SK-N-SH (cell line): Measurements from ENCODE around the gene ZNF526. TPM values are rescaled to one million over a fixed set of nuclear protein-coding genes. Genes with fewer than 3 reads are reported as not detected.

Source experiments
- CTCF ChIA-PET: fragments of 300-600, 350-600 bp; formaldehyde crosslinking; extraction: SDS; loops from one replicate; lab custom pipeline; 2021; lab: Yijun Ruan, JAX
- POLR2A ChIA-PET: fragments of 350-600 bp; sonication (Branson Sonifier 250); formaldehyde crosslinking; extraction: SDS; loops from one replicate; lab custom pipeline; 2020; ENCODE audit warnings: antibody characterized with exemption, inconsistent platforms; lab: Yijun Ruan, JAX
- DNase-seq: peaks from one replicate; pipeline ENCODE4 v3.0.0; 2012
- H2AFZ ChIP-seq: fragments of 200-600 bp; sonication (generic); 2 replicates; pipeline ENCODE4 v1.8.1; 2016; ENCODE audit warnings: antibody characterized with exemption, mild to moderate bottlenecking, low read depth
- H3F3A ChIP-seq: fragments of 200-600 bp; sonication (generic); replicated peaks from 2 replicates; pipeline ENCODE3; 2016; ENCODE audit warnings: antibody characterized with exemption, mild to moderate bottlenecking; ENCODE audit not compliant: insufficient read depth
- H3K27ac ChIP-seq, 2 experiments: fragments of 200-500 bp in 1 of 2; fragments of 200-600 bp in 1 of 2; sonication (Bioruptor generic) in 1 of 2; sonication (generic), shearing (Covaris generic) in 1 of 2; 2 replicates each; pipeline versions ENCODE4 v1.5.1 to v1.6.1; 2014 to 2016; ENCODE audit warnings: low read depth in 2 of 2, inconsistent platforms in 1 of 2, low read length in 1 of 2, mild to moderate bottlenecking in 1 of 2, mixed read lengths in 1 of 2
- H3K27me3 ChIP-seq: fragments of 200-600 bp; sonication (generic), shearing (Covaris generic); 2 replicates; pipeline ENCODE4 v1.6.1; 2016; ENCODE audit warnings: mixed run types; ENCODE audit not compliant: insufficient read depth
- H3K36me3 ChIP-seq, 2 experiments: fragments of 200-500 bp in 1 of 2; fragments of 200-600 bp in 1 of 2; sonication (Bioruptor generic) in 1 of 2; sonication (generic) in 1 of 2; replicated peaks in 1 of 2; 2 replicates each; pipeline versions ENCODE3 to v1.5.1; 2014 to 2016; ENCODE audit warnings: low read length in 1 of 2, mild to moderate bottlenecking in 1 of 2; ENCODE audit not compliant: insufficient read depth in 2 of 2, control insufficient read depth in 1 of 2
- H3K4me1 ChIP-seq, 2 experiments: fragments of 200-500 bp in 1 of 2; fragments of 200-600 bp in 1 of 2; sonication (Bioruptor generic) in 1 of 2; sonication (generic), shearing (Covaris generic) in 1 of 2; 2 replicates each; pipeline versions ENCODE4 v1.5.1 to v1.6.1; 2014 to 2016; ENCODE audit warnings: low read depth in 1 of 2, low read length in 1 of 2, mixed run types in 1 of 2; ENCODE audit not compliant: insufficient read depth in 2 of 2, control insufficient read depth in 1 of 2
- H3K4me2 ChIP-seq: fragments of 200-600 bp; sonication (generic), shearing (Covaris generic); 2 replicates; pipeline ENCODE4 v1.6.1; 2017; ENCODE audit warnings: mixed run types
- H3K4me3 ChIP-seq, 2 experiments: fragments of 200-500 bp in 1 of 2; fragments of 200-600 bp in 1 of 2; sonication (Bioruptor generic) in 1 of 2; sonication (generic), shearing (Covaris generic) in 1 of 2; 2 replicates each; pipeline versions ENCODE4 v1.5.1 to v1.8.1; 2014 to 2016; ENCODE audit warnings: low read depth in 2 of 2, inconsistent platforms in 1 of 2, low read length in 1 of 2, mild to moderate bottlenecking in 1 of 2, mixed read lengths in 1 of 2, moderate library complexity in 1 of 2
- H3K79me2 ChIP-seq: fragments of 200-600 bp; sonication (generic); 2 replicates; pipeline ENCODE4 v1.8.1; 2017; ENCODE audit warnings: mild to moderate bottlenecking; ENCODE audit not compliant: insufficient read depth
- H3K9ac ChIP-seq: fragments of 200-600 bp; sonication (generic); 2 replicates; pipeline ENCODE4 v1.6.1; 2017; ENCODE audit warnings: mixed run types
- H3K9me2 ChIP-seq: fragments of 200-600 bp; sonication (generic); 2 replicates; pipeline ENCODE4 v1.6.1; 2017; ENCODE audit warnings: mixed run types
- H3K9me3 ChIP-seq: fragments of 200-600 bp; sonication (generic); 2 replicates; pipeline ENCODE4 v1.6.1; 2017; ENCODE audit warnings: mixed run types, mild to moderate bottlenecking, moderate library complexity
- H4K20me1 ChIP-seq: fragments of 200-600 bp; sonication (generic); 2 replicates; pipeline ENCODE4 v1.6.1; 2017; ENCODE audit warnings: mild to moderate bottlenecking, mixed run types; ENCODE audit not compliant: insufficient read depth
- CHD2 ChIP-seq: fragments of 150-350 bp; IDR thresholded peaks from 2 replicates; pipeline ENCODE4 v1.6.1; 2018; ENCODE audit warnings: low read length; ENCODE audit not compliant: partially characterized antibody
- CTCF ChIP-seq: fragments of 200-600 bp; sonication (generic); IDR thresholded peaks from 2 replicates; pipeline ENCODE4 v1.6.1; 2017; ENCODE audit warnings: antibody characterized with exemption, mild to moderate bottlenecking, moderate library complexity
- ELF1 ChIP-seq: IDR thresholded peaks from 2 replicates; pipeline ENCODE4 v1.4.0; 2012
- EZH2phosphoT487 ChIP-seq: fragments of 200-600 bp; sonication (generic); IDR thresholded peaks from 2 replicates; pipeline ENCODE4 v1.6.1; 2017; ENCODE audit warnings: low read depth, mixed run types, mild to moderate bottlenecking, antibody characterized with exemption, moderate library complexity, borderline replicate concordance
- GATA2 ChIP-seq: sonication (generic); formaldehyde crosslinking; IDR thresholded peaks from 2 replicates; pipeline ENCODE4 v1.5.0; 2020; ENCODE audit warnings: mild to moderate bottlenecking, missing genetic modification reagents
- JUND ChIP-seq: IDR thresholded peaks from 2 replicates; pipeline ENCODE4 v1.4.0; 2012
- MEF2A ChIP-seq: IDR thresholded peaks from 2 replicates; pipeline ENCODE4 v1.4.0; 2012; ENCODE audit warnings: low read depth, borderline replicate concordance
- NRF1 ChIP-seq: IDR thresholded peaks from 2 replicates; pipeline ENCODE4 v1.6.1; 2012; ENCODE audit warnings: low read depth, mild to moderate bottlenecking, low read length
- PBX3 ChIP-seq: IDR thresholded peaks from 2 replicates; pipeline ENCODE4; 2012
- RFX5 ChIP-seq: IDR thresholded peaks from 2 replicates; pipeline ENCODE4 v1.6.1; 2012; ENCODE audit warnings: mild to moderate bottlenecking, improper control_type of control experiment, low read length
- SIN3A ChIP-seq: IDR thresholded peaks from 2 replicates; pipeline ENCODE4 v1.6.1; 2012; ENCODE audit warnings: low read depth, mild to moderate bottlenecking, low read length, moderate library complexity, borderline replicate concordance
- SMC3 ChIP-seq: IDR thresholded peaks from 2 replicates; pipeline ENCODE4 v1.6.1; 2012; ENCODE audit warnings: low read depth, low read length, improper control_type of control experiment
- USF1 ChIP-seq: IDR thresholded peaks from 2 replicates; pipeline ENCODE4 v1.4.0; 2012; ENCODE audit warnings: low read depth, borderline replicate concordance
- WGBS: methylation state at CpG from one replicate; pipeline ENCODE4 v1.1.6; 2017; ENCODE audit warnings: low lambda C conversion rate; 5-methylcytosine and 5-hydroxymethylcytosine counted together
- polyA plus RNA-seq, 3 experiments: library from polyadenylated mRNA; depleted of rRNA; stranded (reverse); fragments of >200 nt; gene quantifications; 2 replicates each; pipeline ENCODE4 v1.2.3, GENCODE V29; 2012

Gene ZNF526
- polyA plus RNA-seq, 1 of the 3 experiments (the other 2 are of a cell fraction) = 3.5 TPM

- no peak for DNase-seq
- H3K27ac ChIP-seq = no peak overlapping the region
- H3K4me1 ChIP-seq = no peaks in the 10 kb centered on the region; a peak in 1 of 4 replicates
- peaks cover 44% of the 10 kb centered on the region for H3K79me2 ChIP-seq
- POLR2A ChIA-PET = interaction anchor here (0.6 to 2.4 kb wide), 3 partner anchors 8 to 29 kb away, joined by 3 to 8 read pairs (median 3); partner anchors contain the start of gene GSK3A
- H3K4me3 ChIP-seq = no peak overlapping the region
- H3K36me3 ChIP-seq = peaks cover 28 to 68% of the 10 kb centered on the region in 2 experiments
- no peaks in the 10 kb centered on the region for H3K9me3 ChIP-seq
- no peak overlapping the region for H3K4me2 ChIP-seq
- TF ChIP-seq GATA2 (CRISPR knock-in tag) = no peak
- no peak for TF ChIP-seq EZH2phosphoT487
- TF ChIP-seq PBX3 = no peak
- TF ChIP-seq SIN3A = no peak
- TF ChIP-seq CTCF = no peak
- TF ChIP-seq NRF1 = no peak
- no peak for TF ChIP-seq CHD2
- no peak for TF ChIP-seq ELF1
- TF ChIP-seq RFX5 = no peak
- TF ChIP-seq JUND = no peak
- TF ChIP-seq, all 33 proteins: peak for 0
- no peak overlapping the region for H2AFZ ChIP-seq
- no peaks in the 10 kb centered on the region for H3K27me3 ChIP-seq
- CTCF ChIA-PET = interaction anchor here (1.0 to 3.0 kb wide), 3 partner anchors 10 to 126 kb away, joined by 3 to 21 read pairs (median 4); partner anchors contain the start of gene GSK3A
- 93% methylated on average over 7 of the region's 11 CpGs for WGBS
- no peak overlapping the region for H3K9ac ChIP-seq
- peaks cover 16% of the 10 kb centered on the region for H3F3A ChIP-seq
- no peaks in the 10 kb centered on the region for H3K9me2 ChIP-seq
- H4K20me1 ChIP-seq = peaks cover 17% of the 10 kb centered on the region
Measured at GRCh38 chr19:42234364-42234763, 14.3 kb downstream of the ZNF526 start.

- H3K27ac ChIP-seq = no peak overlapping the region
- H3K4me1 ChIP-seq = peaks cover 0 to 2% of the 10 kb centered on the region in 2 experiments; a peak in 1 of 4 replicates
- no peaks in the 10 kb centered on the region for H3K27me3 ChIP-seq
- TF ChIP-seq RFX5 (no peak), MEF2A (no peak), USF1 (no peak), ELF1 (no peak), SMC3 (no peak)
- H3K4me3 ChIP-seq = no peak overlapping the region
- peaks cover 11% of the 10 kb centered on the region; the same call in 1 of the 2 replicates for H4K20me1 ChIP-seq
- no peaks in the 10 kb centered on the region for H3K9me3 ChIP-seq
- ChIA-PET POLR2A (no interaction called here), CTCF (interaction anchor here (1.0 to 1.5 kb wide), 2 partner anchors 14 to 127 kb away, joined by 3 to 4 read pairs; no protein-coding TSS in a partner anchor)
- H3K9ac ChIP-seq = no peak overlapping the region
- 85% methylated on average over 5 of the region's 5 CpGs for WGBS
- no peak for DNase-seq
- peaks cover 33 to 68% of the 10 kb centered on the region in 2 experiments for H3K36me3 ChIP-seq
- no peak overlapping the region for H2AFZ ChIP-seq
- H3K79me2 ChIP-seq = peaks cover 50% of the 10 kb centered on the region
- H3K9me2 ChIP-seq = no peaks in the 10 kb centered on the region
- H3K4me2 ChIP-seq = no peak overlapping the region
- H3F3A ChIP-seq = peaks cover 11% of the 10 kb centered on the region
Measured at GRCh38 chr19:42235181-42235580, 15.1 kb downstream of the ZNF526 start.
